Rectal smooth muscle tissue (tissue), 1 donor: ENCODE results near the gene FERMT2.

Source experiments
- H3K27ac ChIP-seq: one replicate; pipeline ENCODE4 v1.7.0; 2013; ENCODE audit warnings: low read depth, low read length, inconsistent platforms
- H3K27me3 ChIP-seq: one replicate; pipeline ENCODE4 v1.7.0; 2013; ENCODE audit warnings: low read length; ENCODE audit not compliant: control insufficient read depth, insufficient read depth
- H3K36me3 ChIP-seq: one replicate; pipeline ENCODE4 v1.7.0; 2013; ENCODE audit warnings: low read length; ENCODE audit not compliant: control insufficient read depth, insufficient read depth
- H3K4me1 ChIP-seq: one replicate; pipeline ENCODE4 v1.7.0; 2013; ENCODE audit warnings: low read length; ENCODE audit not compliant: control insufficient read depth, insufficient read depth
- H3K4me3 ChIP-seq: one replicate; pipeline ENCODE4 v1.7.0; 2013; ENCODE audit warnings: low read length
- H3K9ac ChIP-seq: one replicate; pipeline ENCODE4 v1.7.0; 2013; ENCODE audit warnings: low read length

The FERMT2 gene

DNA sequence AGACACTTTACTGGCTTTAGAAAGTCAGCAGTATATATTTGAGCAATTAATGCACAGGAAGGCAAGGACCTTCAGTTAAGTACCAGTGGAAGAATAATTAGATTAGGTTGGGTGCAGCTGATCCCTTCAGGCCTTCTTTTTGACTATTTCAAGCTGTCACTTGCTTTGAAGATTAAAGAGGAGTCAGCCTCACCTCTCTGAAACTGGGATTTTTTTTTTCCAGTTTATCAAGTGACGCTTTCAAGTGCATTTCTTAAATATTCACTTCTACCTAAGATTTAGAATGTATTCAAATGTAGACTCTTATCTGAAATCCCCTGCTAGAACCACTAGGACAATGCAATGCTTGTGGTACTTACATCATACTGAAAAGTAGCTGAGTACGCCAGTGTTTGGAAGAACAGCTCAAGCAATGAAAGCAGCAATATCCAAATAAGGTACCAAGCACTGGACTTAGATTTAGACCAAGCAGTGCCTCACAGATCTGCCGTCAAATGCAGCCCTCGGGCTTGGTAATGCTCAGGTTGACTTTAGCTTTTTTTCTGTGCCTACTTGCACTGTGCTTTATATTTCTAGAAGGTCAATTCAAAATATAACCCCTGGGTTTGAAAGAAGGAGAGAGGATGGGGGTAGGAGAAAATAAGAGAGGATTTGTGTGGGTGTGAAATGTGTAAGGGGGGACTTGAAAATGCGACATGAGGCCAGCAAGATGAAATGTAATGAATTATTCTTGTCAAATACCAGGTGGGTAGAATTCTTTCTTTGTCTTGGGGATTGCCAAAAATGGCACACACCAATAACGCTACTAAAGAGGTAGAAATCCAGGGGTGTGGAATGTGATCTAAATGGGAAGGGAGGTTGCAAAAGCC, 3.7 kb upstream of the FERMT2 start:
- Histone ChIP-seq H3K27ac (peak overlapping the region; percentile 97), H3K27me3 (no peaks in the 10 kb centered on the region), H3K4me1 (peaks cover 22% of the 10 kb centered on the region), H3K9ac (peak overlapping the region; percentile 60), H3K4me3 (peak overlapping the region; percentile 31), H3K36me3 (no peaks in the 10 kb centered on the region)

DNA sequence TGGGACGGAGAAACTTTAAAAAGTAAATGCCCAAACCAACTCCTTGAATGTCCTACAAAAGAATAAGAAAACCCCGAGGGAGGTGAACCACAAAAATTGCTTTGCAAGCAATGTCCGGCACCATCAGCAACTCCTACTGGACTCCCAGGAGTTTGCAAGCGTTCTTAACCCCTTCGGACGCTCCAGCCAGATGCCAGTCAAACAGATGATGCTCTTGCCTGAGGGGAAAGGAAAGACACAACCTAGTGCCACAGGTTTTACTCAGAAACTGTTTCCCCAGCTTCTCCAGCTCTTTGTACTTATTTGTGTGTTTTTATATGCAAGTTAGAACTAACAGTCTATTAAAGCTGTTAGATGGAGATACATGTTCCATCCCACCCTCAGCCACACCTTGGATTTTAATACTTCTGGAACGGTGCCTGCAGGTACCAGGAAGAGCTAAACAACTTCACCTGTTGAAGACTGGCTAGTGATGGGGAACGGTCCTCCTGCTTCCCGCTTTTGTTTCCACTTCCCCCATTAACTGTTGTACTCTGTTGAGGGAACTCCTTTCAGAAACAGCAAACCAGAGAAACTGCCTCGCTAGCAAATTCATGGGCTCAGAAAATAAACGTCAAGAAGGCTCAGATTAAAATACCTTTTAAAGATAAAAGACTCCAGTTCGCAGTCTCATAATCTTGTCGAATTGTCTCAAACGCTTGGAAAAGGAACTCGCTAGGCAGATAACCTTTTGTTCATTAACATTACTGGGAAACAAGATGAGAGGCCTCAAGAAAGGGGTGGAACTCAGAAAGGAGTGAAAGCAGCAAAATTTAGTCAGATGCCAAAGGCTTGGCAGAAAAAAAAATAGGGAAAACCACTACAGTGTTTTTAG, 1.1 kb upstream of the FERMT2 start:
- no peaks in the 10 kb centered on the region for H3K27me3 ChIP-seq
- H3K4me3 ChIP-seq: peak overlapping the region; percentile 53
- H3K36me3 ChIP-seq: no peaks in the 10 kb centered on the region
- H3K4me1 ChIP-seq: peaks cover 22% of the 10 kb centered on the region
- H3K27ac ChIP-seq: peak overlapping the region; percentile 97
- peak overlapping the region; percentile 19 for H3K9ac ChIP-seq

- H3K9ac ChIP-seq: peak overlapping the region; percentile 47
- H3K4me1 ChIP-seq: peaks cover 22% of the 10 kb centered on the region
- peak overlapping the region; percentile 83 for H3K4me3 ChIP-seq
- H3K36me3 ChIP-seq: no peaks in the 10 kb centered on the region
- H3K27me3 ChIP-seq: no peaks in the 10 kb centered on the region
- peak overlapping the region; percentile 98 for H3K27ac ChIP-seq
These were observed 396 bp downstream of the FERMT2 start for GRCh38 chr14:52950410-52950897.

DNA sequence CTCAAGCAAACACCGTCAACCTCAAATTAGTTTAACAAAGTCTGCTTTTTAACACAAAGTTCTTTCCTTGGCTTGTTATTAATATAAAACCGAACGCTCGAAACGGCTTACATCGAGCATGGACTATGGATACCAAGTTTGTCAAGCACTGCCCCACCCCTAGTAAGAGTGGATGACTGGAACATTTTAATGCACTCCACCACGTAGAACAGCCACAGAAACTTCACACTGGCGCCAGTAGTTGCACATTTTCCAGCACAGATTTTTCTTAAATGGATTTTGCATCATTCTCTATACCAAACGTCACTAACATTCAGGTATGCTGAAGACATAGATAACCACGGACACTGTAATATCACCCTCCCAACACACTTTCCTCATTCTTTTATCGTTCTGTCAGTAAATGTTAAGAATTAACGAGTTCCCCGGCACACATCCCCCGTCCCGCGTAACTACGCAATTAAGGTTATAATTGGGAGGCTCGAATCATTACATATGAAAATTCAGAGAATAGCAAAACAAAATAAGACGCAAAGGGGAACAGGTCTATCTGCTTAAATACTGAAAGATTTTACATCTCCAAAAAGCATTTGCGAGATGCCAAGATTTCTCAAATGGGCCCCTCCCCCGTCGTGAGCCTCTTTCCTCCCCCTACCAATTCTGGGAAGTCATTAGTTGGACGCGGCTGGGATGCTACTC, 990 bp downstream of the FERMT2 start:
- Histone ChIP-seq H3K27ac (peak overlapping the region; percentile 98), H3K27me3 (no peaks in the 10 kb centered on the region), H3K9ac (peak overlapping the region; percentile 47), H3K4me3 (peak overlapping the region; percentile 83), H3K4me1 (peaks cover 22% of the 10 kb centered on the region), H3K36me3 (no peaks in the 10 kb centered on the region)

DNA sequence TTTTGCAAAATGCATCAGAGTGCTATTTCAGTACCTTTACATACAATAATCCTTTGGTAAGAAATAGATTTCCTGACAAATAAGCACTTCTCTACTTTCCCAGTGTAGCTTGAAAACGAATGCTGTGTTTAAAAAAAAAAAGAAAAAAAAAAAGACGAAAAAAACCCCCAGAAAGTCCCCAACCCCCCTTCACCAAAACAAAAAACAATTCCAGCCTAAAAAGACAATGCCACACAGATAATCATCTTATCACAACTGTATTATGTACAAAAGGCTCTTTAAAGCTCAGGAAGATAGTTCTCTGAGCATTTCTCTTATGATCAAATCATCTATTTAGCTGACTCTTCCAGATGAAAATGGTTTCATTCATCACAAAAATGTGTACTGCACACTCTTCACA, 1.6 kb downstream of the FERMT2 start:
- H3K9ac ChIP-seq: no peak overlapping the region
- H3K4me3 ChIP-seq: peak overlapping the region; percentile 83
- peaks cover 24% of the 10 kb centered on the region for H3K4me1 ChIP-seq
- peak overlapping the region; percentile 98 for H3K27ac ChIP-seq
- H3K36me3 ChIP-seq: no peaks in the 10 kb centered on the region
- H3K27me3 ChIP-seq: no peaks in the 10 kb centered on the region

- Histone ChIP-seq H3K4me1 (peaks cover 21% of the 10 kb centered on the region), H3K36me3 (no peaks in the 10 kb centered on the region), H3K4me3 (peak overlapping the region; percentile 83), H3K27me3 (no peaks in the 10 kb centered on the region), H3K9ac (no peak overlapping the region), H3K27ac (peak overlapping the region; percentile 98)
These were observed 2.0 kb downstream of the FERMT2 start for GRCh38 chr14:52948836-52949235.

GRCh38 chr14:52948039-52948438, 2.8 kb downstream of the FERMT2 start:
- H3K36me3 ChIP-seq: no peaks in the 10 kb centered on the region
- no peaks in the 10 kb centered on the region for H3K27me3 ChIP-seq
- peak overlapping the region; percentile 7 for H3K4me3 ChIP-seq
- peak overlapping the region; percentile 21 for H3K27ac ChIP-seq
- no peak overlapping the region for H3K9ac ChIP-seq
- peaks cover 17% of the 10 kb centered on the region for H3K4me1 ChIP-seq

DNA sequence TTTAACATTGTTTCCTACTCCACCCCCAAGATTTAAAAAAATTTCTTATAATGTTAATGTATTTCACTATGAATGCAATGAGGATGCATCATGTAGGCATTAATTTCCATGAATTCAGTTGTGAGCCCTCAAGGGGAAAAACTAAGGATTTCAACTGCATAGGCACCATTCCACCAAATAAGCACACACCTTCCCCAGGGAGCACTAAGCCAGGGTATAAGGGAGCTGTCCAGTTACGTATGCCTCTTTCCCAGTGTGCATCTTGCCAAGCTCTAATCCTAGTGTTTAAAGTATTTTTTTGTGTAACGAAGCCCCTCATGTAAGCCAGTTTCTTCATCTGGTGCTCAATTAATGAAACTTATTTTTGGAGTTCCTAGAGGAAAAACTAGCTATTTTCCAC, 6.6 kb downstream of the FERMT2 start:
- H3K27ac ChIP-seq: no peak overlapping the region
- H3K36me3 ChIP-seq: no peaks in the 10 kb centered on the region
- H3K27me3 ChIP-seq: no peaks in the 10 kb centered on the region
- no peak overlapping the region for H3K9ac ChIP-seq
- H3K4me3 ChIP-seq: no peak overlapping the region
- peaks cover 20% of the 10 kb centered on the region for H3K4me1 ChIP-seq

DNA sequence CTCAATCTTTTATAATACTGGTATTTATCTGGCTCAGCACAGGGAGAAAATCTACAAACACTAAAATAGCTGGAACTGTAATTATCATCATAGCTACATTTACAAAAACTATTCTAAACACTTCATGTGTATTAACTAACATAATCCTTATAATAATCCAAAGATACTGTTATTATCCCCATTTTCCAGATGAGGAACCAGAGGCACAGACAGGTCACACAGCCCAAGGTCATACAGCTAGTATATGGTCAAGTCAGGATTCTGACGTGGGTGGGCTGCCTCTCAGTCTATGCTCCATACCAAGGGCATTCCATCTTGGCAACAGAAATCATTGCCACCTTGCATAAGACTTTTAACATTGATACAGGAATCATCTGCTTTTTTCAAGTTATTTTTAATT, 11.4 kb downstream of the FERMT2 start:
- H3K27ac ChIP-seq: no peak overlapping the region
- peaks cover 41% of the 10 kb centered on the region for H3K4me1 ChIP-seq
- H3K4me3 ChIP-seq: no peak overlapping the region
- no peak overlapping the region for H3K9ac ChIP-seq
- H3K36me3 ChIP-seq: no peaks in the 10 kb centered on the region
- no peaks in the 10 kb centered on the region for H3K27me3 ChIP-seq

GRCh38 chr14:52937869-52938268, 13.0 kb downstream of the FERMT2 start:
- Histone ChIP-seq H3K27ac (peak overlapping the region; percentile 30), H3K4me1 (peaks cover 38% of the 10 kb centered on the region), H3K4me3 (no peak overlapping the region), H3K27me3 (no peaks in the 10 kb centered on the region), H3K9ac (no peak overlapping the region), H3K36me3 (no peaks in the 10 kb centered on the region)

GRCh38 chr14:52937306-52937705, 13.5 kb downstream of the FERMT2 start:
- Histone ChIP-seq H3K9ac (no peak overlapping the region), H3K27ac (peak overlapping the region; percentile 30), H3K4me3 (no peak overlapping the region), H3K4me1 (peaks cover 38% of the 10 kb centered on the region), H3K36me3 (no peaks in the 10 kb centered on the region), H3K27me3 (no peaks in the 10 kb centered on the region)

GRCh38 chr14:52936437-52936836, 14.4 kb downstream of the FERMT2 start:
- Histone ChIP-seq H3K4me1 (peaks cover 38% of the 10 kb centered on the region), H3K4me3 (no peak overlapping the region), H3K9ac (no peak overlapping the region), H3K27me3 (no peaks in the 10 kb centered on the region), H3K36me3 (no peaks in the 10 kb centered on the region), H3K27ac (no peak overlapping the region)
